ENCODE data around the gene IL17RC. TPM values are rescaled to one million over a fixed set of nuclear protein-coding genes. Genes with fewer than 3 reads are reported as not detected.
A peak's percentile ranks its signal among the peaks of the same experiment; 100 is the strongest.

Gene IL17RC
- total RNA-seq, 1 experiment from 2014 or later, result 23.6 TPM

DNA sequence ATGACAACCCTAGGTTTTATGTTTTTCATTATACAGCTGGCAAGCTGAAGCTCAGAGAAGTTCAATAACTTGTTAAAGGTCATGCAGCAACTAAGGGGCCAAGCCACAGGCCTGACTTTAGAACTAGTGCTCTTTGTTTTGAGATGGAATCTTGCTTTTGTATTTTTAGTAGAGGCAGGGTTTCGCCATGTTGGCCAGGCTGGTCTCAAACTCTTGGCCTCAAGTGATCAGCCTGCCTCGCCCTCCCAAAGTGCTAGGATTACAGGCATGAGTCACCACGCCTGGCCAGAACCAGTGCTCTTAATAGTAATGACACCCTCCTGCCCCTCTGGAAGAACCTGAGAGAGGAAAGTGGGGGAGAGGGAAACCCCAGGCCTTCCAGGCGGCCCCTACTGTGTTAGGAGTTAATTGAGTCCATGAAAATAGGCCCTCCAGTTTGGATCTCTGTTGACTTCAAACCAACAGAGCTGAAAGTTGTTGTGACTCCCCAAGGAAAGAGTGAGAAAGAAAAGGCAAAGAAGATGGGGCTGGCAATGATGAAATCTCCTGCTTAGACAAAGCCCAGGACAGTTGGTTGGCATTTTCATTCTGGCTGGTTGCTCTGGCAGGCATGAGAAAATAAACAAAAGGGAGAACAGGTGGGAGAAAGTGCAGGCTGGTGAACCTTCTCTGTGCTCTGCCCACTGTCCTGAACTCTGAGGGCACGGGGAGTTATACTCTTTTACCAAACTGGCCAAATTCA lies 38.9 kb downstream of the IL17RC start:
- H3K9me3 ChIP-seq (ENCODE audit: control insufficient read depth, insufficient read depth, low read depth, low read length), result no peaks in the 10 kb centered on the region
- ChIA-PET CTCF (no interaction called here), POLR2A (no interaction called here)
- H3K4me3 ChIP-seq (ENCODE audit: low read depth in 2 of 2, low read length in 2 of 2), result no peak overlapping the region
- no peaks in the 10 kb centered on the region for H3K36me3 ChIP-seq (ENCODE audit: control insufficient read depth, insufficient read depth, low read length)
- no peaks in the 10 kb centered on the region for H3K4me1 ChIP-seq (ENCODE audit: control insufficient read depth, insufficient read depth, low read length)
- no peaks in the 10 kb centered on the region for H3K27me3 ChIP-seq (ENCODE audit: control insufficient read depth, insufficient read depth, low read length)
- H3K27ac ChIP-seq (ENCODE audit: low read length), result no peak overlapping the region
- no peak for ATAC-seq
- intact Hi-C loops (cut with micrococcal nuclease; ENCODE audit: unreplicated experiment) (no loop called here), in situ Hi-C loops (cut with HindIII; ENCODE audit: low pct_unique_long_range_greater_than_20kb, low sequenced_read_pairs) (no loop called here)
- BruUV-seq (replicated peaks), result no TSS peak
- TF ChIP-seq SIN3A (IDR thresholded peaks at IDR 0.05; ENCODE audit: borderline replicate concordance, insufficient read depth, low read depth, low read length) (no peak), TCF7L2 (IDR thresholded peaks at IDR 0.05; ENCODE audit: low read depth, low read length) (no peak)
- TF ChIP-seq, protein P1, sequence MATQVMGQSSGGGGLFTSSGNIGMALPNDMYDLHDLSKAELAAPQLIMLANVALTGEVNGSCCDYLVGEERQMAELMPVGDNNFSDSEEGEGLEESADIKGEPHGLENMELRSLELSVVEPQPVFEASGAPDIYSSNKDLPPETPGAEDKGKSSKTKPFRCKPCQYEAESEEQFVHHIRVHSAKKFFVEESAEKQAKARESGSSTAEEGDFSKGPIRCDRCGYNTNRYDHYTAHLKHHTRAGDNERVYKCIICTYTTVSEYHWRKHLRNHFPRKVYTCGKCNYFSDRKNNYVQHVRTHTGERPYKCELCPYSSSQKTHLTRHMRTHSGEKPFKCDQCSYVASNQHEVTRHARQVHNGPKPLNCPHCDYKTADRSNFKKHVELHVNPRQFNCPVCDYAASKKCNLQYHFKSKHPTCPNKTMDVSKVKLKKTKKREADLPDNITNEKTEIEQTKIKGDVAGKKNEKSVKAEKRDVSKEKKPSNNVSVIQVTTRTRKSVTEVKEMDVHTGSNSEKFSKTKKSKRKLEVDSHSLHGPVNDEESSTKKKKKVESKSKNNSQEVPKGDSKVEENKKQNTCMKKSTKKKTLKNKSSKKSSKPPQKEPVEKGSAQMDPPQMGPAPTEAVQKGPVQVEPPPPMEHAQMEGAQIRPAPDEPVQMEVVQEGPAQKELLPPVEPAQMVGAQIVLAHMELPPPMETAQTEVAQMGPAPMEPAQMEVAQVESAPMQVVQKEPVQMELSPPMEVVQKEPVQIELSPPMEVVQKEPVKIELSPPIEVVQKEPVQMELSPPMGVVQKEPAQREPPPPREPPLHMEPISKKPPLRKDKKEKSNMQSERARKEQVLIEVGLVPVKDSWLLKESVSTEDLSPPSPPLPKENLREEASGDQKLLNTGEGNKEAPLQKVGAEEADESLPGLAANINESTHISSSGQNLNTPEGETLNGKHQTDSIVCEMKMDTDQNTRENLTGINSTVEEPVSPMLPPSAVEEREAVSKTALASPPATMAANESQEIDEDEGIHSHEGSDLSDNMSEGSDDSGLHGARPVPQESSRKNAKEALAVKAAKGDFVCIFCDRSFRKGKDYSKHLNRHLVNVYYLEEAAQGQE (IDR thresholded peaks at IDR 0.05; ENCODE audit: insufficient read depth in 1 of 2, low read depth in 2 of 2, low read length in 1 of 2), result no peak
- DNase-seq (ENCODE audit: low read depth, low spot score), result no peak

GRCh38 chr3:9957214-9957613 lies 40.3 kb downstream of the IL17RC start:
- TSS peak; percentile 62 for BruUV-seq (replicated peaks)
- CTCF ChIA-PET, result interaction anchor here (0.7 kb wide), 1 partner anchor 291 kb away, joined by 5 read pairs; no protein-coding TSS in a partner anchor
- intact Hi-C loops (cut with micrococcal nuclease; ENCODE audit: unreplicated experiment) (no loop called here), in situ Hi-C loops (cut with HindIII; ENCODE audit: low pct_unique_long_range_greater_than_20kb, low sequenced_read_pairs) (no loop called here)
- Histone ChIP-seq H3K9me3 (ENCODE audit: control insufficient read depth, insufficient read depth, low read depth, low read length) (no peaks in the 10 kb centered on the region), H3K27me3 (ENCODE audit: control insufficient read depth, insufficient read depth, low read length) (no peaks in the 10 kb centered on the region), H3K36me3 (ENCODE audit: control insufficient read depth, insufficient read depth, low read length) (no peaks in the 10 kb centered on the region), H3K27ac (ENCODE audit: low read length) (no peak overlapping the region), H3K4me1 (ENCODE audit: control insufficient read depth, insufficient read depth, low read length) (no peaks in the 10 kb centered on the region), H3K4me3 (ENCODE audit: low read depth in 2 of 2, low read length in 2 of 2) (no peak overlapping the region)
- POLR2A ChIA-PET, result no interaction called here
- TF ChIP-seq, protein P1 (IDR thresholded peaks at IDR 0.05; ENCODE audit: insufficient read depth in 1 of 2, low read depth in 2 of 2, low read length in 1 of 2), result no peak
- TF ChIP-seq TCF7L2 (IDR thresholded peaks at IDR 0.05; ENCODE audit: low read depth, low read length) (no peak), POLR2AphosphoS5 (IDR thresholded peaks at IDR 0.05; ENCODE audit: low read depth, low read length) (no peak), SIN3A (IDR thresholded peaks at IDR 0.05; ENCODE audit: borderline replicate concordance, insufficient read depth, low read depth, low read length) (no peak)
- TF ChIP-seq, protein P2, sequence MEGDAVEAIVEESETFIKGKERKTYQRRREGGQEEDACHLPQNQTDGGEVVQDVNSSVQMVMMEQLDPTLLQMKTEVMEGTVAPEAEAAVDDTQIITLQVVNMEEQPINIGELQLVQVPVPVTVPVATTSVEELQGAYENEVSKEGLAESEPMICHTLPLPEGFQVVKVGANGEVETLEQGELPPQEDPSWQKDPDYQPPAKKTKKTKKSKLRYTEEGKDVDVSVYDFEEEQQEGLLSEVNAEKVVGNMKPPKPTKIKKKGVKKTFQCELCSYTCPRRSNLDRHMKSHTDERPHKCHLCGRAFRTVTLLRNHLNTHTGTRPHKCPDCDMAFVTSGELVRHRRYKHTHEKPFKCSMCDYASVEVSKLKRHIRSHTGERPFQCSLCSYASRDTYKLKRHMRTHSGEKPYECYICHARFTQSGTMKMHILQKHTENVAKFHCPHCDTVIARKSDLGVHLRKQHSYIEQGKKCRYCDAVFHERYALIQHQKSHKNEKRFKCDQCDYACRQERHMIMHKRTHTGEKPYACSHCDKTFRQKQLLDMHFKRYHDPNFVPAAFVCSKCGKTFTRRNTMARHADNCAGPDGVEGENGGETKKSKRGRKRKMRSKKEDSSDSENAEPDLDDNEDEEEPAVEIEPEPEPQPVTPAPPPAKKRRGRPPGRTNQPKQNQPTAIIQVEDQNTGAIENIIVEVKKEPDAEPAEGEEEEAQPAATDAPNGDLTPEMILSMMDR (IDR thresholded peaks at IDR 0.05), result no peak
- DNase-seq (ENCODE audit: low read depth, low spot score) (no peak), ATAC-seq (no peak)

All from Panc1 (cell line).